Ramos (cell line): Measurements from ENCODE around the gene SRP68.

Source experiments
- in situ Hi-C: fragments of 300-500 bp; cut with MboI; formaldehyde crosslinking; loops from one replicate; pipeline ENCODE4 v1.14.3; 2022; ENCODE audit warnings: low sequenced_read_pairs; ENCODE audit not compliant: unreplicated experiment

Gene SRP68

DNA sequence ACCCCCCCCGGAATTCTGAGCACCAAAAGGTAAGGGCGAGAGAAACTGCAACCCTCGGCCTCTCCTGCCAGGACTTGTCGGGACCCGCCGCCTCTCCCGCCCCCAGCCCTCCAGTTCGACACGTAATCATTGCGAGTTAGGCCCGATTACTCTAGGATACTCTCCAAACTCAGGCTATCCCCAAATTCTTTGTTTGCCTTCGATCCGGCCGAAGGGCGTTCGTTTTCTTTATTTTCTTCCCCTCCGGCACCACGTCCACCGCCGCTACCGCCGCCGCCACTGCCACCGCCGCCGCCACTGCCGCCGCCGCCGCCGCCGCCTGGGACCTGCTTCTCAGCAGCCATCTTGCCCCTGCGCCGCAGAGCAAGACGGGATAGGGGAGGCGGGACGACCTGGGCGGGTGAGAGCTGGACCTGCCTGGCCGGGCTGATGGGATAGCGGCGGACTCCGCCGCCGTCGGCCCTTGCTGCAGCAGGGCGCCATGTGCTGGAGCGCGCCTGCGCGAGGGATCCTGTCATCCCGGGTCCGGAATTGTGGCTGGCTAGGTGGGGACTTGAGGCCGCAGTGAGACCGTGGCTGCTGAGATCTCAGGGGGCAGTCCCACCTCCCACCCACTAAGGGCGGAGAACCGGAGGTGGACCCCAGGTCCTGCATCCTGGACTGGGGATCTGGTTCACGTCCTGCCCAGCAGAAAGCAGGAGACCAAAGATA, at the start of gene SRP68:
Gene SRP68, minus strand, starts transcription at position 370 of the 711 bp plus-strand sequence. Its CDS starts 26 bp downstream, at position 344.
- in situ Hi-C loops = no loop called here

DNA sequence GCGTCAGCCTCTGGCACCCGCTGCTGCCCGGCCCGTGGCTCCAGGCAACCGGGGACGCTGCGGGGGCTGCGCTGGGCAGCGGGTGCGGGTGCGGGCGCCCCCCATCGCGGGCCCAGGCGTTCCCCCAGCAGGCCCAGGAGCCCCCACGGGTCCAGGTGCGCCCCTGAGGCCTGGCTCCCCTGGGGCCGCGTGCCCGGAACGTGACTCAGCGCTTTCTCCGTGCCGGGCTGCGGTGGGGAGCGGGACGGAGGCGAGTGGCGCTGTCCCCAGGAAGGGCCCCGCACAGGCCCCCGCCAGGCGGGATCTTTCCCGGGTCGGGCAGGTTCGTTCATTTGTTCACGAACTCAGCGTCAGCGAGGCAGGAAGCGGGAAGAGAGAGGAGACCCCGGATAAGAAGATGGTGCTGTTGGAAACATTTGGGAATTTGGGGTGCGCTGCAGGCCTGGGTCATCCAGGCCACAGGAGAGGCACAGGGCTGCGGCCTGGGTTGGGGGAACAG, 49.7 kb upstream of the SRP68 start:
- in situ Hi-C loops = no loop called here

DNA sequence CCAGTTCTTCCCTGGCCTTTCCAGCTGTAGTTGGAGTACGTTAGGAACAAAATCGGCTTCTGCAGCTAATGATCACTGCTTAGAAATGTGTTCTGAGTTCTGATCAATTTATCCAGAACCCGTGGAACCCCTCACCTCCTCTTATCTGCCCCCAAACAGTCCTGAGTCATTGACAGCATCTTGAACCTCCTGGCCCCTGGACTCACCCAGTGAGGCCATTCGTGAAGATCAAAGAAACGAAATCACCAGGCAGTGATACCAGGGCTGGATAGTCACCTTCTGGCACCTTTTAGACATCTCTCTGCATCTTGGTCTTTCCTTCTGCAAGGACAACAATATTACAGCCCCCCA, 48.3 kb upstream of the SRP68 start:
- in situ Hi-C loops = no loop called here

DNA sequence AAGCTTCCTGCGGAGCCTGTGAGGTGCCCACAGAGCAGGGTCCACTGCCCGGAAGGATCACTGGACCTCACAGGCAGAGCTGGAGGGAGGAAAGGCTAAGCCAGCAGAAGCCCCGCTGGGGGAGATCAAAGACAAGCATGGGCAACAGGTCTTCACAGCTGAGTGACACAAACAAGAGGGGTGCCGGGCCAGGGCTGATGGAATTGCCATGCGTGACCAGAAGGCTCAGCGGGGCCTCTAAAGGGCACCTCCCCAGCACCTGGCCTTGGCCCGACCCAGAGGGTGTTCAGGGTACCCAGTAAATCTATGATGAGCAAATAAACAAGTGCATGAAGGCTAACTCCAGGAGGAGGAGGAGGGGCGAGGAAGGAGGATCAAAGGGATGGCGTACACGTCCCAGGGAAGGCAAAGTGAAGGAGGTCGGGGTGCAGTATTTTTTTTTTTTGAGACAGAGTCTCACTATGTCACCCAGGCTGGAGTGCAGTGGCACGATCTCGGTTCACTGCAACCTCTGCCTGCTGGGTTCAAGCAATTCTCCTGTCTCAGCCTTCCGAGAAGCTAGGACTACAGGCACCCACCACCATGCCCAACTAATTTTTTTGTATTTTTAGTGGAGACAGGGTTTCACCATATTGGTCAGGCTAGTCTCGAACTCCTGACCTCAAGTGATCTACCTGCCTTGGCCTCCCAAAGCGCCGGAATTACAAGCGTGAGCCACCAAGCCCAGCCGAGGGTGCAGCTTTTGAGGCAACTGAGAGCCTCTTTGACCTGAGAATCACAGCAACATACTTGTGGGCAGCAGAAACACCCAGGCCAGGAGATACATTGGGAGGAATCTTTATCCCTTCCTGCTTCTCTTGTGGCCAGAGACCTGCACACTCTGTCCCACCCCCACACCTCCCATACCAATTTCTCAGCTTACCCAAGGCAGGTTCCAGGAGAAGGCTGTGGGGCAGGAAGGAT, 47.4 kb upstream of the SRP68 start:
- in situ Hi-C loops = no loop called here

DNA sequence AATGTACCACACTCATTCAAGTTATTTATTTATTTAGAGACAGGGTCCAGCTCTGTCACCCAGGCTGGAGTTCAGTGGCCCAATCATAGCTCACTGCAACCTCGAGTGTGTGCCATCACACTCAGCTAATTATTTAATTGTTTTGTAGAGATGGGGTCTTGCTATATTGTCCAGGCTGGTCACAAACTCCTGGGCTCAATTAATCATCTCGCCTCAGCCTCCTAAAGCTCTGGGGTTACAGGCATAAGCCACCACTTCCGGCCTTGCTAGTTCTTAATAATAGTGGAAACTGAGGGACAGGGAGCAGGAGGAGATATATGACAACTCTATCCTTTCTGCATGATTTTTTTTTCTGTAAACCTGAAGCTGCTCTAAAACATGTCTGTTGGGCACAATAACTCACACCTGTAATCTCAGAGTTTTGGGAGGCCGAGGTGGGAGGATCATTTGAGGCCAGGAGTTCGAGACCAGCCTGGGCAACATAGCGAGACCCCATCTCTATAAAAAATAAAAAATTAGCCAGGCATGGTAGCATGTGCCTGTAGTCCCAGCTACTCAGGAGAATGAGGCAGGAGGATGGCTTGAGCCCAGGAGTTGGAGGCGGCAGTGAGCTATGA, 42.9 kb upstream of the SRP68 start:
- in situ Hi-C loops = no loop called here

DNA sequence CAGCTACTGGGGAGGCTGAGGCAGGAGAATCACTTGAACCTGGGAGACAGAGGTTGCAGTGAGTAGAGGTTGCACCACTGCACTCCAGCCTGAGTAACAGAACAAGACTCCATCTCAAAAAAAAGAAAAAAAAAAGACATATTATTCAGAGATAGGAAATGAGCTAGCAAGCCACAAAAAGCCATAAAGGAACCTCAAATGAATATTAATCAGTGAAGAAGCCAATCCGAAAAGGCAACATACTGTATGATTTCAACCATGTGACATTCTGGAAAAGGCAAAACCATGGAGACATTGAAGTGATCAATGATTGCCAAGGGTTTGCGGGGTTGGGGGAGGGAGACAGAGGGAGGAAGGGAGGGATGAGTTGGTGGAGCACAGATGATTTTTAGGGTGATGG, 39.6 kb upstream of the SRP68 start:
- in situ Hi-C loops = no loop called here

DNA sequence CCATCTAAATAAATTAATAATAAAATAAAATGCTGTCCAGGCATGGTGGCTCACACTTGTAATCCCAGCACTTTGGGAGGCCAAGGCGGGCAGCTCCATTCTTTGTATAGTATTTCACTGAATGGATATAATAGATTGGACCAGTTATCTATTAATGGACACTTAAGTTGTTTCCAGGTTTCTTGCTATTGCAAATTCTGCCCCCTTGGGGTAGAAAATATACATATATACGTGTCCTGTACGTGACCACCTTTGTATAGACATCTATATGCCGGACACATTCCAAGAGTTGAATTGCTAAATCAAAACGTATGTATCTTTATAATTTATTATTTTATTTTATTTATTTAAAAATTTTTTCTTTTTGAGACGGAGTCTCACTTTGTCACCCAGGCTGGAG, 35.2 kb upstream of the SRP68 start:
- in situ Hi-C loops = no loop called here

DNA sequence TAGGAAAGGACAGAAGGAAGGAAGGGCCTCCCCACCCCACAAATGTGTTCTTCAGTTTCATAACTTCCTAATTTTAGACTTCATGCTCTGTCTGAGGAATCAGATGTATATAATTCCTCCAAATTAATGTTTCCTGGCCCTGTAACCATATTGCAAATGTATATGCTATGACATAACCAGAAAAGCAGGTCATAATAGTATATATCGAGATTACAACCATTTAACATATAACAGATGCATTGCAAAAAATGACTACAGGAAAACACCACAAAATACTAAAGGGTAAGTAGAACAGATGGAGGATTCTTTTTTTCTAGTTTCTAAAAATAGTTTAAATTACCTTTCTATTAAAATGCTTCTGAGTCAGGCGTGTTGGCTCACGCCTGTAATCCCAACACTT, 34.4 kb upstream of the SRP68 start:
- in situ Hi-C loops = no loop called here

DNA sequence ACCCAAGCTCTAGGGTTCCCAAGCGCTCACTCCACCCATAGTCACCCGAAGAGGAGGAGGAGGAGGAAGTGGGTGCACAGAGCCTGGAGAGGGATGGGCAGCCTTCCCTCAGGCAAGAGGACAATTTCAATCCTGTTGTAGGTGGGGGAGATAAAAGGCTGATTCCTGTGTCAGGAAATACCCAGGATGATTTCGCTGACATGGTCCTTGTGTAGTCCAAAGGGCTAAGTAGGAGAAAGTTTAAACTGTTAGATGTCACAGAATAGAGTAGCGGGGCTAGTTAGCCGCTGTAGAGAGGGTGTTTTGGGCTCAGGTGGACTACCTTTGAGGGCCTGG, 32.5 kb upstream of the SRP68 start:
- in situ Hi-C loops = loop anchor here (5.0 kb wide), 1 partner anchor 98 kb away; no protein-coding TSS in a partner anchor

DNA sequence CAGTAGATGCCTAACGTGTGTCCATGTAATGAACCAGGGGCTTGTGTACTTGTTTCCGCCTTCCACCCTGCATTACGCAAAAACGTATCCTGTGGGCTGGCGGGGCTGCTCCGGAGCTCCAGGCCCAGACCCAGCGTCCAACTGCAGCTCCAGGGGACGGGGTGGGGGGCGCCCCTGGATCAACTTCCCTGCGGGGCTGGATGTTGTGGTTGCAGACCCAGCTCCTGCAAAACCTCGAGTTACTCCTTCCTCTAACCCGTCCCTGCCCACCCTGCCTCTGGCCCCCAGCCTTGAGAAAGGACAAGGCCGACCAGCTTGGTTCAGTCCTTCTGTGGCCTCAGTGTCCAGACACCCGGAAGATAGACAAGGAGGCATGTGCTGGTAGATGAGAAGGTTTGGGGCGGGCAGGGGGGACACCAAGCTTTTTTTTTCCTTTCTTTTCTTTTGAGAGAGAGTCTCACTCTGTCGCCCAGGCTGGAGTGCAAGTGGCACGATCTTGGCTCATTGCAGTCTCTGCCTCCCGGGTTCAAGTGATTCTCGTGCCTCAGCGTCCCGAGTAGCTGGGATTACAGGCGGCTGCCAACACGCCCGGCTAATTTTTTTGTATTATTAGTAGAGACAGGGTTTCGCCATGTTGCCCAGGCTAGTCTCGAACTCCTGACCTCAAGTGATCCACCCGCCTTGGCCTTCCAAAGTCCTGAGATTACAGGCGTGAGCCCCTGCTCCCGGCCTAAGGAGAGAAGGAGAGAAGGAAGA, 32.0 kb upstream of the SRP68 start:
- in situ Hi-C loops = loop anchor here (5.0 kb wide), 1 partner anchor 97 kb away; no protein-coding TSS in a partner anchor

DNA sequence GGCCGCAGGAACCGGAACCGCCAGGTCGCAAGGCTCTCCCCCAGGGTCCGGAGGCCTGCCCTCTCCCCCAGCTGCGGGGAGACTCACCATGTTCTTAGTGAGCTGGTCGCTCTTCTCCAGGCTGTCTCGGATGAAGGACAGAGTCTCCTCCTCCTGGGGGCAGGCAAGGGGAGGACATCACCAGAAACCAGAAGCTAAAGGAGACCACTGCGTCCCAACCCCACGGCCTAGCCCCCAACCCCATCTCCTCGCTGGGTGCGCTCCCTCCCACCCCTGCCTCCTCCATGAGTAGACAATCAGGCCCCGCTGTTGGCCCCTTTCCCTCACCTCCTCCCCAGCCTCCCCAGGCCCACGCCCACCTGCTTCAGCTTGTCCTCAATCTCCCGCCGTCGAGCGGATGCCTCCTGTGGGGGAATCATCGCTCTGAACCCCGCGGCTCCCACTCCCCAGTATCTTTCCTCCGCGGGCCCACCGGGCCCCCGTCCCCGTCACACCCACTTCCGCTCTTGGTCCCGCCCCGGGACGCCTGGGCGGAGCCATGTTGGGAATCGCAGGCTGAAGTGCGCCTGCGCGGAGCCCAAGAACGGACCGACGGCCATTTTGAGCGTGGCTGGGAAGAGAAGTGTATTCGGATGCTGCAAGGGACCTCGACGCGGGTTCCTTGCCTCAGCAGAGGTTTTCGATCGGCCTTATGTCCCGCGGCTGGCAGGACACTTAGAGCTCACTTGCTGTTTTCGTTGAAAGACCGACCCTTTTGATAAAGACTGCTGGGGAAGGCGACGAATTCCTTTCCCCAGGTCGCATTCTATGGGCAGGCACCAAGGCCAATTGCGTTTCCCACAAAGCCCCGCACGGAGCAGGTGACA, 31.2 kb upstream of the SRP68 start, which contains the start of gene EXOC7:
Gene EXOC7, minus strand, starts transcription at position 514 of the 866 bp plus-strand sequence. Its CDS starts 95 bp downstream, at position 419.
- in situ Hi-C loops = loop anchor here (5.0 kb wide), 1 partner anchor 96 kb away; no protein-coding TSS in a partner anchor

DNA sequence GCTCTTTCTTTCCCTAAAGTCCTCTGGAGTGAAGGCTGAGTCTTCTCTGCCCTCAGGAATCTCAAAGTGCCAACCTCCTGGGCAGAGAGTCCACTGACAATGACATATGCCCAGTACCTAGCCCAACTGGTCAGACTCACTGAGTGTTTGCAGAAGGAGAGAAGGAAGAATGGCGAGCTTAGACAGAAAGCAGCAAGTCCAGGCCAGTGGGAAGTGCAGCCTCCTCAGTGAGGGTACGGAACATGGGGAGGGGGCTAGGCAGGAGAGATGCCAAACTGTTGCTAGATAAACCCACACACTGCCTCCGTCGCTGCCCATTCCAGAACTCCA, 30.6 kb upstream of the SRP68 start:
- in situ Hi-C loops = loop anchor here (5.0 kb wide), 1 partner anchor 96 kb away; no protein-coding TSS in a partner anchor

DNA sequence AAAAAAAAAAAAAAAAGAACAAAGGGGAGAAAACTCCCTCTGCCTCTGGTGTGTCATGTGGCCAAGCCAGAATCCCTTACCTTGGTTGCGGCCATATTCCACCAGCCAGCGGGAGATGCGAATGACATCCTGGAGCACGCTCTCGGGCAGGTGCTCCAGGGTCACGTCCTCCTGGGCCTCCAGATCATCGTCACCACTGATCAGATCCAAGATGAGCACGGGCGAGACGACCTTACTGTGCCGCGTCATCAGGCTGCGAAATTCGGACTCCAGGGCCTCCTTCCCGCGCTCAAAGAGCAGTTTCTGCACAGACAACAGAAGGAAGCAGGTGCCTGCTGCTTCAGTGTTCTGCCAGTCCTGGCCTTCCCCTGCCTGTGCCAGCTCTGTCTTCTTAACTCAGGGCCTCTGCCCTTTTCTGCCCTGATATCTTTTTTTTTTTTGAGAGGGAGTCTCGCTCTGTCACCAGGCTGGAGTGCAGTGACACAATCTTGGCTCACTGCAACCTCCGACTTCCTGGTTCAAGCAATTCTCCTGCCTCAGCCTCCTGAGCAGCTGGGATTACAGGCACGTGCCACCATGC, 25.5 kb upstream of the SRP68 start:
- in situ Hi-C loops = no loop called here

DNA sequence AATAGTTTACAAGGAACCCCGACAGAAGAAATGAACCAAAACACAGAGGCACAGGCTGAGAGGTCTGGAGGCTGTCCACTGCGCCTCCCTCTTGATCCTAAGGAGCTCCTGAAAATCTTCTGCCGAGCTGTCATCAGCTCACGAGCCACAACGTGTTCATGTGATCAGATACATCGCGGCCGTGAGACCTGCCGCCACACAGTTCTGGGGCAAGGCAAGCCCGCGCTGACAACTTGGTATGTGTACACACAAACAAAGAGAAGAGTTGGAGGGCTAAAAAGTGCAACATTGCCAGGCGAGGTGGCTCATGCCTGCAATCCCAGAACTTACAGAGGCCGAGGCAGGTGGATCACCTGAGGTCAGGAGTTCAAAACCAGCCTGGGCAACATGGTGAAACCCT, 23.6 kb upstream of the SRP68 start:
- in situ Hi-C loops = no loop called here

DNA sequence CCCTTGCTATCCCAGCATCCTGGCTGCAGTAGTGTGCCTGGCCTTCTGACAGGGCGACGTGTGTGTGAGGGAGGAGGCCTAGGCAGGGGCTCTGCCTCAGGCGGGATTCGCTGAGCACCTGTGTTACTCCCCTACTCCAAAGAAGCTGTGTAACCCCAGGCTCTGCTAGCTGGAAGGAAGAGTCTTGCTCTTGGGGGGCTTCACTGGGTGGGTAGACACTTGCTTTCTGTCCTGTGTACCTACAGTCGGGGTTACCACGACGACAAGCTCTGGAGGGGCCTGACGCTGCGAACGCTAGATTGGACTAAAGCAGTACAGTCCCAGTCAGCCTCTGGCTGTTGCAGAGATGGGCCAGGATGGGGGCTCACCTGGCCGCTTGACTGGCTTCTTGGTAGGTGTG, 21.7 kb upstream of the SRP68 start:
- in situ Hi-C loops = no loop called here

DNA sequence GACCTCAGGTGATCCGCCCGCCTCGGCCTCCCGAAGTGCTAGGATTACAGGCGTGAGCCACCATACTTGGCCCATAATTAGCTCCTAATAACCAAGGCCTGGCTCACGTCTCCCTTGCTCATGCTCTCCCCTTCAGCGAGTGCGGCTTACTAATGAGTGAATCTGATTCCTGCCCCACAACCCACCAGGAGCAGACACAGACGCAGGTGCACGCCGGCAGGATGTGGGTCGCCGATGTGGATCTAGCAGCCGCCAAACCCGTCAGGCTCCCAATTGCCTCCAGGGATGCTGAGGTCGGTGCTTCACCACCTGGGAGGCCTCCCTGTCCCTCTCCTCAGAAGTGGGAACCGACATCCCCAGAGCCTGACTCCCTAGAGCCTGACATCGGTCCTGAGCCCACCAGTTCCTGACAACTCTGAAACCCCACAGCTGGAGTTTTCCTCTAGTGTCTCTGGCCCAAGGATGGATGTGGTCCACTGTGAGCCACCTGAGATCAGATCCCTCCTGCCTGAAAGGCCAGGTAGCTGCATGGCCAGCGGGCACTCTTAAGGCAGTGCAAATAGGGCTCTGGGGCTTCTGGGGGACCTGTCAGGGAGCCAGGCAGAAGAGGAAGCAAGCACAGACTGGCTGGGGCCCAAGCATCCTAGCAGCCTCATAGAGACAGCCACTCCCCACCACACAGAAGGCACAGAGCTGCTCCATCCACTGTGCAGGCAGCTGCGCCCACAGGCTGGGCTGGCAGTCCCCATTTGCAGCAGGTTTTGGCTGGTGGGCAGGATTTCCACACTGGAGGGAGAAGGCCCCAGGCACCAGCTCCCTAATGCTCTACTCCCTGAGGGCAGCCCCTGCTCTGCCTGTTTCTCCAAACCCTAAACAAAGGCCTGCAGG, 20.5 kb upstream of the SRP68 start:
- in situ Hi-C loops = no loop called here

DNA sequence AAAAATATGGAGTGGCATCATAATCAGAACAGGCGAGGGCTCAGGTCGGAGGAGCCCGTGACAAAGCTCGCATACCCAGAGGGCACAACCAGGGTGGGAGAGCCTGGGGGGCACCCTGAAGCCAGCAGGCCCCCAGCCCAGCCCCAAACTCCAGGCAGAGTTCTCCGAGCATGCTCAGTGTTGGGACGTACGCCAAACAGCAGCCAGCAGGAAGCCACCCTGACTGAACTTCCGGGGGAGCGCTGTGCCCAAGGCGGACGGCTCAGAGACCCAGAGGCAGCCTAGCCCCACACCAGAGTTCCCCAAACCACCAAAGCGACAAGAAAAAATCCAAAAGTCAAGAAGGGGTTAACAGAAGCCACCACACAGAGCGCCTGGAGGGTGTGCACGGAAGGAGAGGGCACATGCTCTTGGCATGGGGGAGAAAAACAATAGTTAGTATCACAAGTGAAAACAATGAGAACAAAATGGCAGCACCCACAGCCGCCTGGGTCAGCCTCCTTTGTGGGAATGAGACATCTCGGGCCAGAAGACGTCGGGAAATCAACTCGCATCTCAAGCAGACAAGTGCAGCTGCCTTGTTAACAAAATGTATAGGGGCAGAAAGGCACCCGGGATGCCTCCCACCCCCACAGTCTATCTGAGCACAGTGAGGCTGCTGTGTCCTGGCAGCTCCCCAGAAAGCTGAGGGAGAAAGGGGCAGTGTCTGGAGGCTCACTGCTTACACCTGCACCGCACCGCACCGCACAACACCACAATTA, 19.4 kb upstream of the SRP68 start:
- in situ Hi-C loops = no loop called here
